ENCODE data around the gene CFAP74.

CFAP74 gene

DNA sequence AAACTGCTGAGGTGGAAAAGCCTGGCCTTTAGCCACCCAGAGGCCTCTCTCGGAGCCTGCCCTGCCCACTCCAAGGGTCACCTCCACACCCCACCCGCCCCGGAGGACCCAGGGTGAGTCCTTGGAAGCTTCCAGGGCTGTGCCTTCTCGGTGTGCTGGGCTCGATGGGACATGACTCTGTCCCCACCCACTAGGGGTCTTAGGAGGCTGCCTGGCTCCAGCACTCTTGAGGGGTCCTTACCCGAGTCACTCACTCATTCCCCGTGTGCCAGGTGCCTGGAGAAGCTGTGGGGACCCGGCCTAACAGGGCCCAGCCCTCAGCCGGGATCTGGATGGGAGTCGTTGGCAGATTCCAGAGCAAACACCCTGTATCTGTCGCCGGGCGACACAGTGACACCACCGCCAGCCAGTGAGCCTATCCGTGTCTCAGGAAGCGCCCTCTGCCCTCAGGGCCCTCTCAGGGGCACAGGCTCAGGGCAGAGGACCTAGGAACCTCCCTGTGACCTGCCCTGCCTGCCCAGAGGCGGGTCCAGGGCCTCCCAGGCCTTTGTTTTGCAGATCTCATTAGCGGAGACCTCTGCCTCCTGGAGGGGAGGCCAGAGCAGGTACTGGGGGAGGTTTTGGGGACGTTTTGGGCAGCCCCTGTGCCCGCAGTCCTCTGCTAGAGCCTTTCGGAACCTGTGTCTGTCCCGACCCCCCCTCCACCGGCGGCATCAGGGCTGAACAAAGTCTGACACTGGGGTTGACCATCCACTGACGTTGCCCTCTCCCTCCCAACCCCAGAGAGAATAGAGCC is 43.6 kb upstream of the CFAP74 start:
- Histone ChIP-seq H3K79me2 (ENCODE audit: insufficient read depth, low read length) (no peaks in the 10 kb centered on the region), H3K9me2 (replicated peaks; ENCODE audit: low read depth, low read length) (no peaks in the 10 kb centered on the region), H3K4me3 (ENCODE audit: low read length, poor library complexity, severe bottlenecking) (no peak overlapping the region), H3K27me3 (ENCODE audit: insufficient read depth, low read length, poor library complexity, severe bottlenecking) (no peaks in the 10 kb centered on the region), H3K9ac (ENCODE audit: low read depth, low read length, poor library complexity, severe bottlenecking) (no peak overlapping the region), H3K9me3 (ENCODE audit: insufficient read depth, low read depth, low read length) (no peaks in the 10 kb centered on the region), H3F3A (ENCODE audit: low read depth) (no peaks in the 10 kb centered on the region), H3K4me1 (ENCODE audit: insufficient read depth, low read length, poor library complexity, severe bottlenecking) (no peaks in the 10 kb centered on the region), H2AFZ (ENCODE audit: low read length) (no peak overlapping the region), H3K4me2 (ENCODE audit: low read depth, low read length, poor library complexity, severe bottlenecking) (no peak overlapping the region), H4K20me1 (ENCODE audit: insufficient read depth, low read length, poor library complexity, severe bottlenecking) (no peaks in the 10 kb centered on the region), H3K36me3 (ENCODE audit: insufficient read depth, low read length) (no peaks in the 10 kb centered on the region)
- TF ChIP-seq, protein P1, sequence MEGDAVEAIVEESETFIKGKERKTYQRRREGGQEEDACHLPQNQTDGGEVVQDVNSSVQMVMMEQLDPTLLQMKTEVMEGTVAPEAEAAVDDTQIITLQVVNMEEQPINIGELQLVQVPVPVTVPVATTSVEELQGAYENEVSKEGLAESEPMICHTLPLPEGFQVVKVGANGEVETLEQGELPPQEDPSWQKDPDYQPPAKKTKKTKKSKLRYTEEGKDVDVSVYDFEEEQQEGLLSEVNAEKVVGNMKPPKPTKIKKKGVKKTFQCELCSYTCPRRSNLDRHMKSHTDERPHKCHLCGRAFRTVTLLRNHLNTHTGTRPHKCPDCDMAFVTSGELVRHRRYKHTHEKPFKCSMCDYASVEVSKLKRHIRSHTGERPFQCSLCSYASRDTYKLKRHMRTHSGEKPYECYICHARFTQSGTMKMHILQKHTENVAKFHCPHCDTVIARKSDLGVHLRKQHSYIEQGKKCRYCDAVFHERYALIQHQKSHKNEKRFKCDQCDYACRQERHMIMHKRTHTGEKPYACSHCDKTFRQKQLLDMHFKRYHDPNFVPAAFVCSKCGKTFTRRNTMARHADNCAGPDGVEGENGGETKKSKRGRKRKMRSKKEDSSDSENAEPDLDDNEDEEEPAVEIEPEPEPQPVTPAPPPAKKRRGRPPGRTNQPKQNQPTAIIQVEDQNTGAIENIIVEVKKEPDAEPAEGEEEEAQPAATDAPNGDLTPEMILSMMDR (conservative IDR thresholded peaks at IDR 0.05; ENCODE audit: low read length), result no peak
- no peak for TF ChIP-seq EZH2phosphoT487 (IDR thresholded peaks at IDR 0.05; ENCODE audit: borderline replicate concordance)

DNA sequence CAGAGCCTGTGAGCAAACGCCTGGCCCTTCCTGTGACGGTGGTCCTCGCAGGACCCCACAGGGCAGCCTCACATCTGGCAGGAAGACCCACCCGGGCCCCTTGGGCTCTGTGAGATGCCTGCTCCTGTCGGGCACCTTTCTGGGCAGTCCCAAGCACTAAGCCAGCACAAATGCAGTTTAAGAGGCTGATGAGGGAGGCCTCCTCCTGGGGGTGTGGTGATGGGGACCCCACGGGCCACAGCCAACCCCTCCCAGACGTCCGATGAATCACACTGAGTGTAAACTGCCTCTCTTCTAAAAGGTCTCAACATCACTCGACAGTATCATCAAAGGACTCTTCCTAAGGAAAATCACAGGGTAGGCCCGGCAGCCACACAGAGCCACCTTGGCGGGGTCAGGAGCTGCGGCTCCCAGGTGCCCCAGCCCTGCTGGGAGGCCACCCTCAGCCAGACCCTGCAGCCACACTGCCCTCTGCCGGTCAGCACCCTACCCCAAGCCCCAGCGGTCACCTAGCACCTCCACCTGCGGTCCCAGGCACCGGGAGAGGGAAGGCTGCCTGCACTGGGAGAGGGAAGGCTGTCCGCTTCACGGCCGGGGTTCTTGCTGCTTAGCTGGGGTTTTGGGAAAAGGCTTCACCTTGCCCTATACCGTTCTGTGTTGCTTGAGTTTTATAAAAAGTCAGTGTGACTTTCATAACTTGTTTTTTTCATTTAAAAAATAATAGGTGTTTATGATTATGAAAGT is 42.8 kb upstream of the CFAP74 start:
- no peaks in the 10 kb centered on the region for H3K4me1 ChIP-seq (ENCODE audit: insufficient read depth, low read length, poor library complexity, severe bottlenecking)
- no peak overlapping the region for H3K4me3 ChIP-seq (ENCODE audit: low read length, poor library complexity, severe bottlenecking)

DNA sequence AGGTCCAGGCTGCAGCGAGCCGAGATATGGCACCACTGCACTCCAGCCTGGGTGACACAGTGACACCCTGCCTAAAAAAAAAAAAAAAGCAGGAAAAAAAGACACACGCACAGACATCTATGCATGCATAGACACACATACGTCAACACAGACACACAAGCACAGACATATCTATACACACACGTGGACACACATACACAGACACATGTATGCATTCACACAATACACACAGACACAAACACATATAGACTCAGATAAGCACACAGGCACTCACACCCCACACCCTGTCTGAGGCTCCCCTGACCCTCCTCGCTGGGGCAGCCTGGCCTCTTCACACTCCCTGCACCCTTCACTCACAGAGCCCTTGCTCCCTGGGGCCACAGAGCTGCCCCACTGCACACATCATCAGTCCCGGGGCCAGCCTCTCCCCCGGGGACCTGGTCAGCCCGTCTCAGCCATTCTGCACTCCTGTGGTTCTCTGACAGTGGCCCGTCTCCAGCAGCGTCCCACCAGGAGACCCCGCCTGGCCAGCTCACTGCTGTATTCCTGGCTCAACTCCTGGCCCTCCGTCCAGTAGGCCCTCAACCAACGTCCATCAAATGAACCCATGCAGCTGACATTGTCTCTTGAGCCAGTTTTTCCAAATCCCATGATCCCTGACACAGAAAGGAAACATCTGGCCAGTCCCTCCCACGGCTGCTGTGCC is 42.0 kb upstream of the CFAP74 start:
- Histone ChIP-seq H3K4me1 (ENCODE audit: insufficient read depth, low read length, poor library complexity, severe bottlenecking) (no peaks in the 10 kb centered on the region), H3F3A (ENCODE audit: low read depth) (no peaks in the 10 kb centered on the region), H3K9ac (ENCODE audit: low read depth, low read length, poor library complexity, severe bottlenecking) (no peak overlapping the region), H3K4me2 (ENCODE audit: low read depth, low read length, poor library complexity, severe bottlenecking) (no peak overlapping the region), H3K79me2 (ENCODE audit: insufficient read depth, low read length) (no peaks in the 10 kb centered on the region), H4K20me1 (ENCODE audit: insufficient read depth, low read length, poor library complexity, severe bottlenecking) (no peaks in the 10 kb centered on the region), H3K27me3 (ENCODE audit: insufficient read depth, low read length, poor library complexity, severe bottlenecking) (no peaks in the 10 kb centered on the region), H3K36me3 (ENCODE audit: insufficient read depth, low read length) (no peaks in the 10 kb centered on the region), H2AFZ (ENCODE audit: low read length) (no peak overlapping the region), H3K4me3 (ENCODE audit: low read length, poor library complexity, severe bottlenecking) (no peak overlapping the region), H3K9me3 (ENCODE audit: insufficient read depth, low read depth, low read length) (no peaks in the 10 kb centered on the region), H3K9me2 (replicated peaks; ENCODE audit: low read depth, low read length) (no peaks in the 10 kb centered on the region)
- TF ChIP-seq EZH2phosphoT487 (IDR thresholded peaks at IDR 0.05; ENCODE audit: borderline replicate concordance), result no peak
- TF ChIP-seq, protein P1 (conservative IDR thresholded peaks at IDR 0.05; ENCODE audit: low read length), result no peak

More for the DNA sequence above, 42.8 kb upstream of the CFAP74 start:
- Histone ChIP-seq H3K4me2 (ENCODE audit: low read depth, low read length, poor library complexity, severe bottlenecking) (no peak overlapping the region), H3K9ac (ENCODE audit: low read depth, low read length, poor library complexity, severe bottlenecking) (no peak overlapping the region), H3K9me3 (ENCODE audit: insufficient read depth, low read depth, low read length) (no peaks in the 10 kb centered on the region), H3F3A (ENCODE audit: low read depth) (no peaks in the 10 kb centered on the region), H3K9me2 (replicated peaks; ENCODE audit: low read depth, low read length) (no peaks in the 10 kb centered on the region), H3K36me3 (ENCODE audit: insufficient read depth, low read length) (no peaks in the 10 kb centered on the region), H4K20me1 (ENCODE audit: insufficient read depth, low read length, poor library complexity, severe bottlenecking) (no peaks in the 10 kb centered on the region), H3K27me3 (ENCODE audit: insufficient read depth, low read length, poor library complexity, severe bottlenecking) (no peaks in the 10 kb centered on the region), H2AFZ (ENCODE audit: low read length) (no peak overlapping the region), H3K79me2 (ENCODE audit: insufficient read depth, low read length) (no peaks in the 10 kb centered on the region)
- TF ChIP-seq EZH2phosphoT487 (IDR thresholded peaks at IDR 0.05; ENCODE audit: borderline replicate concordance), result no peak
- TF ChIP-seq, protein P1 (conservative IDR thresholded peaks at IDR 0.05; ENCODE audit: low read length), result peak; percentile 65
